ENCODE measurements around the gene MIA2.
"Not testable (repeated sequence)": the region's sequence is repeated elsewhere in the genome, so short reads cannot be mapped to it uniquely, and the experiment has no call there.

MIA2 gene

GRCh38 chr14:39276005-39276404, 42.3 kb downstream of the MIA2 start:
- no peak for DNase-seq

- DNase-seq = no peak
Observed at GRCh38 chr14:39276579-39277114, 42.9 kb downstream of the MIA2 start.

GRCh38 chr14:39279515-39279914, 45.8 kb downstream of the MIA2 start:
- DNase-seq = no peak

GRCh38 chr14:39280678-39281077, 47.0 kb downstream of the MIA2 start:
- DNase-seq = not testable (repeated sequence)

GRCh38 chr14:39289523-39289922, 55.8 kb downstream of the MIA2 start:
- no peak for DNase-seq

GRCh38 chr14:39291701-39292100, 58.0 kb downstream of the MIA2 start:
- DNase-seq = no peak

- no peak for DNase-seq
Observed at GRCh38 chr14:39293629-39294028, 59.9 kb downstream of the MIA2 start.

- DNase-seq = not testable (repeated sequence)
Observed at GRCh38 chr14:39300389-39300788, 66.7 kb downstream of the MIA2 start.

- DNase-seq = no peak
Observed at GRCh38 chr14:39302124-39302810, 68.6 kb downstream of the MIA2 start.

GRCh38 chr14:39303115-39303514, 69.4 kb downstream of the MIA2 start:
- no peak for DNase-seq

GRCh38 chr14:39307815-39308214, 74.1 kb downstream of the MIA2 start:
- no peak for DNase-seq

- DNase-seq = no peak
Observed at GRCh38 chr14:39310051-39310450, 76.3 kb downstream of the MIA2 start.

- no peak for DNase-seq
Observed at GRCh38 chr14:39315859-39316444, 82.2 kb downstream of the MIA2 start.

GRCh38 chr14:39316830-39317553, 83.3 kb downstream of the MIA2 start:
- no peak for DNase-seq

- DNase-seq = no peak
Observed at GRCh38 chr14:39318574-39318973, 84.9 kb downstream of the MIA2 start.

- DNase-seq = no peak
Observed at GRCh38 chr14:39319381-39319780, 85.7 kb downstream of the MIA2 start.

- DNase-seq = no peak
Observed at GRCh38 chr14:39320318-39320717, 86.6 kb downstream of the MIA2 start.

GRCh38 chr14:39322807-39323206, 89.1 kb downstream of the MIA2 start:
- no peak for DNase-seq

GRCh38 chr14:39324097-39324496, 90.4 kb downstream of the MIA2 start:
- DNase-seq = no peak

GRCh38 chr14:39339003-39339402, 105.3 kb downstream of the MIA2 start:
- peak; percentile 83 to 86 for DNase-seq

- not testable (repeated sequence) for DNase-seq
Observed at GRCh38 chr14:39341126-39341525, 107.4 kb downstream of the MIA2 start.

- no peak for DNase-seq
Observed at GRCh38 chr14:39342768-39343167, 109.1 kb downstream of the MIA2 start.

GRCh38 chr14:39343614-39344013, 109.9 kb downstream of the MIA2 start:
- DNase-seq = no peak

- no peak for DNase-seq
Observed at GRCh38 chr14:39350866-39351265, 117.2 kb downstream of the MIA2 start.

All from SHP77 (cell line).